Heart right ventricle (tissue), 16 donors: ENCODE measurements around the gene OR5H14. TPM values are rescaled to one million over a fixed set of nuclear protein-coding genes. Genes with fewer than 3 reads are reported as not detected.

Experiments
- ATAC-seq, 8 donors: fragments of 200-7000 bp; cut with Tn5 transposase; one replicate each; pipeline ENCODE4 v1.9.1; 2020; ENCODE audit warnings: mild to moderate bottlenecking in 8 of 8, moderate library complexity in 8 of 8, moderate number of reproducible peaks in 1 of 8
- DNase-seq, 2 donors: peaks; one replicate each; pipeline ENCODE4 v3.0.0-alpha.2; 2020
- H3K27ac ChIP-seq, 10 donors: fragments of 200-600 bp; sonication (generic) in 2 of 10; one replicate each; pipeline versions ENCODE4 v1.5.0 to v1.8.0; 2020 to 2022; ENCODE audit warnings: mild to moderate bottlenecking in 3 of 10
- H3K27me3 ChIP-seq, 7 donors: fragments of 200-600 bp; one replicate each; pipeline ENCODE4 v1.8.0; 2021 to 2022; ENCODE audit warnings: mild to moderate bottlenecking in 2 of 7
- H3K36me3 ChIP-seq, 9 donors: fragments of 200-600 bp; sonication (generic) in 1 of 9; one replicate each; pipeline versions ENCODE4 v1.5.0 to v1.8.0; 2020 to 2022; ENCODE audit warnings: mild to moderate bottlenecking in 2 of 9
- H3K4me1 ChIP-seq, 9 donors: fragments of 200-600 bp; sonication (generic) in 1 of 9; one replicate each; pipeline versions ENCODE4 v1.5.0 to v1.8.0; 2020 to 2022; ENCODE audit warnings: mild to moderate bottlenecking in 4 of 9
- H3K4me3 ChIP-seq, 10 donors: fragments of 200-600 bp; sonication (generic) in 2 of 10; one replicate each; pipeline versions ENCODE4 v1.5.0 to v1.8.0; 2020 to 2022; ENCODE audit warnings: mild to moderate bottlenecking in 7 of 10, moderate library complexity in 2 of 10
- H3K9me3 ChIP-seq, 11 donors: fragments of 200-600 bp in 10 of 11; sonication (generic) in 2 of 11; one replicate each; pipeline versions ENCODE4 v1.5.0 to v1.8.0; 2013 to 2022; ENCODE audit warnings: mild to moderate bottlenecking in 2 of 11, control low read depth in 1 of 11, moderate library complexity in 1 of 11
- WGBS, 2 donors: extraction: QIAGEN DNeasy Blood & Tissue Kit; methylation state at CpG; one replicate each; pipeline ENCODE4 v1.1.7; 2013; ENCODE audit warnings: inconsistent platforms in 1 of 2; 5-methylcytosine and 5-hydroxymethylcytosine counted together
- intact Hi-C, 10 donors: fragments of 100-400 bp; cut with DNase I; formaldehyde crosslinking; loops; one replicate each; pipeline versions ENCODE4 v1.11.1 to v1.14.2; 2022
- polyA plus RNA-seq, 2 donors: library from polyadenylated mRNA; stranded (reverse); fragments of 200-250 nt; gene quantifications; one replicate each; pipeline ENCODE4 v1.2.3, GENCODE V29; 2013
- total RNA-seq, 10 donors: library from RNA; stranded (reverse); fragmentation: NEBNext Ultra II Directional in 3 of 10; extraction: Animal tissue kit (Norgen Biotek cat#: 25700) in 3 of 10; gene quantifications; one replicate each; pipeline versions ENCODE4 v1.2.1 to v1.2.4, GENCODE V29; 2021 to 2023
- TF ChIP-seq, protein P1 (sequence below), 9 donors: fragments of 200-600 bp; sonication (generic) in 2 of 9; IDR thresholded peaks; one replicate each; pipeline versions ENCODE4 v1.5.0 to v1.8.0; 2021 to 2022; ENCODE audit warnings: antibody characterized with exemption in 9 of 9, mild to moderate bottlenecking in 5 of 9, moderate library complexity in 1 of 9
- donor health status: Arrhythmogenic right ventricular cardiomyopathy.
- donor health status: ischemic (EF 13 %, LVEDD 7.1; RV severe dilation, severe dysfunction).
- donor health status: healthy with polysubstance abuse.
- donor health status: DM: no; HTN: yes; CAD: no.
- donor health status: DM: no; HTN: no; CAD: no.
- donor health status: ischemic (EF 25% LVEDD 6.9; RV normal size, moderate dysfunction).
- donor health status: ischemic (EF 25% LVEDD 5.7; RV mildly dilated, moderate dysfunction).
- donor health status: healthy.
- donor health status: DM: yes; HTN: yes; CAD: no.
- donor health status: Ischemic cardiomyopathy.
- donor health status: ischemic (EF 35%, LVEDD 5.7; RV mildly dilated, moderate dysfunction).
- donor health status: nonischemic (EF 11% LVEDD 7.7; RV severe dilation, severe dysfunction).
- donor health status: DM: yes; HTN: yes; CAD: no.
- donor health status: PGD.
- donor health status: ischemic (EF 29% LVEDD 5.4; RV normal size, mild dysfunction).
- donor health status: nonischemic (EF 23%, LVEDD 6.1; RV moderate dilation, normal function).

Gene OR5H14
- total and polyA plus RNA-seq, 12 donors = not detected

DNA sequence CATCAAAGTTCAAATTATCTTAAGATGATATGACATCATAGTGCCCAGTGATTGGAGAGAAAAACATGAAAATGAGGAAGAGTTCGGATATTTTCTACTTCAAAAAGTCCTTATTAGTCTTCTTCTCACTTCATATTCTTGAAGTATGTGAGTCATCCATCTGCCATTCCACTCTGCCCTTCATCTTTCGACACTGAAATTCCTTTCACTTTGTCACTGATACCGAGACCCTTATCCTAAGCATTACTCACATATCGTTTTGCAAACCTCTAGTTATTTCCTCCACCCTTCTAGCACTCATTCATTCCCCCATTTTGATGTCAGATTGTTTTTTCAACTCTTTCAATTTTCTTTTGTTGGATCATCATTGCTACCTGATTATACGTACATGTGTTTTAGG lies 4.0 kb downstream of the OR5H14 start:
- Histone ChIP-seq H3K36me3 (no peaks in the 10 kb centered on the region), H3K27me3 (no peaks in the 10 kb centered on the region)
- no peak for ATAC-seq

DNA sequence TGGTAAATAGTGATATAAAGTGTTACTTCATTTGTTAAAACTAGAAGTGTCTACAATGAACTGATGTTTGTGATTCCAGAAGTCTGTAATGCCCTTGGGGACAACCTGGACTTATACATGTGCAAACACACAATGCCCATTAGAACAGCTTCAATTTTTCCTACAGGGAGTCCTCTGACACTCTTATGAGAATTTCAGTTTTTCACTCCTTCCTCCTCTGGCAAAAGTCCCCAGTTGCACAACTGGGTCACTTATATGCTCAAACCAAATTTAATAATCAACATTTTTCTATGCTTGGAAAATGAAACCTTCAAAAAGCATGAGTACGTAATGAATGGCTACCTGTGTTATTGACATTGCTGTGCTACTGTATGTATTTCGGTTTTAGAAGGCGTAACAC lies 19.1 kb downstream of the OR5H14 start, which contains the start of gene OR5H15:
Gene OR5H15 (plus strand): TSS at position 301 of the 400 bp plus-strand sequence. CDS start 2,004 bp downstream, outside the sequence.
- Histone ChIP-seq H3K4me1 (no peaks in the 10 kb centered on the region), H3K9me3 (no peaks in the 10 kb centered on the region), H3K27ac (no peak within 1 kb of the TSS), H3K4me3 (no peak within 1 kb of the TSS), H3K36me3 (no peaks in the 10 kb centered on the region), H3K27me3 (no peaks in the 10 kb centered on the region)
- TF ChIP-seq, protein P1, sequence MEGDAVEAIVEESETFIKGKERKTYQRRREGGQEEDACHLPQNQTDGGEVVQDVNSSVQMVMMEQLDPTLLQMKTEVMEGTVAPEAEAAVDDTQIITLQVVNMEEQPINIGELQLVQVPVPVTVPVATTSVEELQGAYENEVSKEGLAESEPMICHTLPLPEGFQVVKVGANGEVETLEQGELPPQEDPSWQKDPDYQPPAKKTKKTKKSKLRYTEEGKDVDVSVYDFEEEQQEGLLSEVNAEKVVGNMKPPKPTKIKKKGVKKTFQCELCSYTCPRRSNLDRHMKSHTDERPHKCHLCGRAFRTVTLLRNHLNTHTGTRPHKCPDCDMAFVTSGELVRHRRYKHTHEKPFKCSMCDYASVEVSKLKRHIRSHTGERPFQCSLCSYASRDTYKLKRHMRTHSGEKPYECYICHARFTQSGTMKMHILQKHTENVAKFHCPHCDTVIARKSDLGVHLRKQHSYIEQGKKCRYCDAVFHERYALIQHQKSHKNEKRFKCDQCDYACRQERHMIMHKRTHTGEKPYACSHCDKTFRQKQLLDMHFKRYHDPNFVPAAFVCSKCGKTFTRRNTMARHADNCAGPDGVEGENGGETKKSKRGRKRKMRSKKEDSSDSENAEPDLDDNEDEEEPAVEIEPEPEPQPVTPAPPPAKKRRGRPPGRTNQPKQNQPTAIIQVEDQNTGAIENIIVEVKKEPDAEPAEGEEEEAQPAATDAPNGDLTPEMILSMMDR (IDR thresholded peaks at IDR 0.05) = no peak
- ATAC-seq (no peak), DNase-seq (no peak)
- WGBS, 2 donors = 91 to 96% methylated on average over 3 of the region's 3 CpGs
- intact Hi-C loops = no loop called here

More for the DNA sequence above, 4.0 kb downstream of the OR5H14 start:
- H3K4me3 ChIP-seq = no peak overlapping the region
- H3K27ac ChIP-seq = no peak overlapping the region
- peaks cover 0 to 11% (median 0%) of the 10 kb centered on the region in 11 donors for H3K9me3 ChIP-seq
- TF ChIP-seq, protein P1 (IDR thresholded peaks at IDR 0.05) = no peak
- DNase-seq = no peak
- intact Hi-C loops = no loop called here
- H3K4me1 ChIP-seq = no peaks in the 10 kb centered on the region
- WGBS, 2 donors = 26 to 27% methylated on average over 5 of the region's 5 CpGs

DNA sequence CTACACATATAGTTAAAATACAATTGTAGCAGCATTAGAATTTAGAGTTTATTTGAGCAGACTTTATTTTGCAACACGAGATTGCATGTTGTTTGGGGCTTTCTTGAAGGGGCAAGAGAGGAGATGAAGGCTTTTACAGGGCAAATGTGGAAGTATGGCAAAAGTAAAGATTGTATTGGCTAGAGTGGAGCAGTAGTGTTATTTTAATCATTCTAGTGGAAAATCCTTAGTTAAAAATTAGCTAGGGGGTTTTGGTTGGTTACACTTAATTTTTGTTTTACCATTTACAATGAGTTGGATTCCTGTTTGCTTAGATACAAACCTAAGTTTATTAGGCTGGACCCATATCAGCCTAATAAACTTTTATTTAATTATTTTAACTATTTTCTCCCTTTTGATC lies 23.8 kb downstream of the OR5H14 start:
- H3K27me3 ChIP-seq = no peaks in the 10 kb centered on the region
- no peak for ATAC-seq
- H3K36me3 ChIP-seq = no peaks in the 10 kb centered on the region
- no peak for DNase-seq
- intact Hi-C loops = no loop called here
- no peak overlapping the region for H3K4me3 ChIP-seq
- H3K27ac ChIP-seq = no peak overlapping the region
- H3K9me3 ChIP-seq = peaks cover 0 to 14% (median 0%) of the 10 kb centered on the region in 11 donors
- WGBS, 2 donors = 62 to 64% methylated on average over 1 of the region's 1 CpG
- H3K4me1 ChIP-seq = no peaks in the 10 kb centered on the region
- TF ChIP-seq, protein P1 (IDR thresholded peaks at IDR 0.05) = no peak

DNA sequence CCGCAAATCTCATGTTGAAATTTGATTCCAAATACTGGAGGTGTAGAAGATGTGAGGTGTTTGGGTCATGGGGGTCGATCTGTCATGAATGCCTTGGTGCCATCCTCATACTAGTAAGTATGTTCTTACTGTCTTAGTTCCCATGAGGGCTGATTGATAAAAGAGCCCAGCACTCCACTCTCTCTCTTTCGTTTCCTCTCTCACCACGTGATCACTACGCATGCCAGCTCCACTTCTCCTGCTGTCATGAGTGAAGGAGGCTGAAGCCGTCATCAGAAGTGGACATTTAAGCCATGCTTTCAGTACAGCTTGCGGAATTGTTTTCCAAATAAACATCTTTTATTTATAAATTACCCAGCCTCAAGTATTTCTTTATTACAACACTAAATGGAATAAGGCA lies 25.3 kb downstream of the OR5H14 start:
- DNase-seq (no peak), ATAC-seq (no peak)
- H3K4me3 ChIP-seq = no peak overlapping the region
- 71 to 76% methylated on average over 7 of the region's 7 CpGs for WGBS, 2 donors
- peaks cover 0 to 21% (median 0%) of the 10 kb centered on the region in 11 donors for H3K9me3 ChIP-seq
- intact Hi-C loops = no loop called here
- H3K27ac ChIP-seq = no peak overlapping the region
- H3K36me3 ChIP-seq = no peaks in the 10 kb centered on the region
- no peaks in the 10 kb centered on the region for H3K4me1 ChIP-seq
- TF ChIP-seq, protein P1 (IDR thresholded peaks at IDR 0.05) = no peak
- no peaks in the 10 kb centered on the region for H3K27me3 ChIP-seq
